Endothelial cell of umbilical vein (primary cell): Measurements from ENCODE around the gene ACTG1. TPM values are rescaled to one million over a fixed set of nuclear protein-coding genes. Genes with fewer than 3 reads are reported as not detected.
A peak's percentile ranks its signal among the peaks of the same experiment; 100 is the strongest.

ENCODE experiments used
- BruUV-seq: library from RNA; stranded (reverse); fragments of 400-500 nt; replicated peaks from 2 replicates; lab custom pipeline; 2021; lab: Mats Ljungman, UMichigan
- CTCF ChIA-PET: fragments of 300-600, 350-600 bp; sonication (Branson Sonifier 250); formaldehyde crosslinking; loops from one replicate; lab custom pipeline; 2021; ENCODE audit warnings: antibody characterized with exemption, inconsistent platforms; lab: Charles Lee
- POLR2A ChIA-PET: fragments of 300-600, 350-600 bp; sonication (Branson Sonifier 250); formaldehyde crosslinking; loops from one replicate; lab custom pipeline; 2021; ENCODE audit warnings: antibody characterized with exemption, inconsistent platforms; lab: Charles Lee
- DNase-seq: peaks from one replicate; pipeline ENCODE4 v3.0.0-alpha.2; 2011; ENCODE audit warnings: low read depth, low spot score
- FAIRE-seq: peaks from 2 replicates; lab custom pipeline; 2011; peaks lifted over from hg19 to GRCh38; lab: Jason Lieb, UNC
- H2AFZ ChIP-seq: 2 replicates; pipeline ENCODE4 v1.6.0; 2012; ENCODE audit warnings: low read depth, low read length, control low read depth, inconsistent platforms
- H3K27ac ChIP-seq: 2 replicates; pipeline ENCODE4 v1.5.1; 2011; ENCODE audit warnings: low read depth, mild to moderate bottlenecking, control low read depth, low read length, moderate library complexity; ENCODE audit not compliant: insufficient read depth
- H3K27me3 ChIP-seq, 2 experiments: 2 replicates each; pipeline versions ENCODE4 v1.6.0 to v1.6.1; 2011; ENCODE audit warnings: low read length in 2 of 2, mixed read lengths in 1 of 2; ENCODE audit not compliant: control insufficient read depth in 2 of 2, insufficient read depth in 2 of 2
- H3K36me3 ChIP-seq, 2 experiments: 2 replicates in 1 of 2; 3 replicates in 1 of 2; pipeline ENCODE4 v1.5.1; 2011; ENCODE audit warnings: low read length in 2 of 2, mild to moderate bottlenecking in 1 of 2, moderate library complexity in 1 of 2; ENCODE audit not compliant: control insufficient read depth in 2 of 2, insufficient read depth in 2 of 2; ENCODE audit errors: extremely low read depth in 1 of 2
- H3K4me1 ChIP-seq: 3 replicates; pipeline ENCODE4 v1.5.1; 2011; ENCODE audit warnings: mild to moderate bottlenecking, low read length; ENCODE audit not compliant: control insufficient read depth, insufficient read depth; ENCODE audit errors: extremely low read depth
- H3K4me2 ChIP-seq: 2 replicates; pipeline ENCODE4 v1.6.1; 2011; ENCODE audit warnings: low read length, control low read depth, mixed read lengths; ENCODE audit not compliant: insufficient read depth
- H3K4me3 ChIP-seq, 3 experiments: fragments of 200-600 bp in 1 of 3; sonication (generic), shearing (Covaris generic) in 1 of 3; replicated peaks in 1 of 3; 2 replicates each; pipeline ENCODE4 v1.5.1; 2011 to 2016; ENCODE audit warnings: control low read depth in 3 of 3, low read length in 3 of 3, mild to moderate bottlenecking in 2 of 3, inconsistent platforms in 1 of 3, low read depth in 1 of 3, moderate library complexity in 1 of 3; ENCODE audit not compliant: insufficient read depth in 1 of 3
- H3K79me2 ChIP-seq: 2 replicates; pipeline ENCODE4 v1.6.0; 2012; ENCODE audit warnings: low read length, inconsistent platforms; ENCODE audit not compliant: control insufficient read depth, insufficient read depth
- H3K9ac ChIP-seq: replicated peaks from 2 replicates; pipeline ENCODE3; 2011; ENCODE audit warnings: low read length, control low read depth; ENCODE audit not compliant: insufficient read depth; ENCODE audit errors: extremely low read depth
- H3K9me1 ChIP-seq: replicated peaks from 3 replicates; pipeline ENCODE4 v1.6.0; 2011; ENCODE audit warnings: mild to moderate bottlenecking, low read length; ENCODE audit not compliant: control insufficient read depth, insufficient read depth; ENCODE audit errors: extremely low read depth
- H3K9me3 ChIP-seq: replicated peaks from 2 replicates; pipeline ENCODE4 v1.5.1; 2012; ENCODE audit warnings: low read length, inconsistent platforms; ENCODE audit not compliant: control insufficient read depth, insufficient read depth
- H4K20me1 ChIP-seq: replicated peaks from 2 replicates; pipeline ENCODE3; 2011; ENCODE audit warnings: mild to moderate bottlenecking, low read length; ENCODE audit not compliant: control insufficient read depth, insufficient read depth; ENCODE audit errors: extremely low read depth
- EZH2 ChIP-seq: IDR thresholded peaks from 2 replicates; pipeline ENCODE4 v1.6.1; 2012; ENCODE audit warnings: borderline replicate concordance, low read depth, mild to moderate bottlenecking, moderate library complexity, low read length, inconsistent platforms; ENCODE audit not compliant: severe bottlenecking
- JUN ChIP-seq: IDR thresholded peaks from 2 replicates; pipeline ENCODE4 v1.6.1; 2011; ENCODE audit warnings: borderline replicate concordance, low read depth; ENCODE audit not compliant: insufficient read length, insufficient read depth
- MAX ChIP-seq: IDR thresholded peaks from 2 replicates; pipeline ENCODE4 v1.6.1; 2011; ENCODE audit not compliant: insufficient read depth, insufficient read length
- POLR2AphosphoS5 ChIP-seq: IDR thresholded peaks from 2 replicates; pipeline ENCODE4 v1.6.1; 2012; ENCODE audit warnings: low read depth, mild to moderate bottlenecking, control low read depth, low read length, moderate library complexity; ENCODE audit not compliant: insufficient read depth
- dilution Hi-C: fragments of 300-500 bp; cut with MboI; formaldehyde crosslinking; loops from one replicate; pipeline ENCODE4 v1.15.0; 2019; ENCODE audit warnings: low sequenced_read_pairs; ENCODE audit not compliant: extremely low pct_ligation_motif_present
- intact Hi-C: fragments of 100-400 bp; cut with micrococcal nuclease; formaldehyde crosslinking; loops from one replicate; pipeline ENCODE4 v1.10.0; 2022
- polyA plus RNA-seq, 4 experiments: library from polyadenylated mRNA; depleted of rRNA in 3 of 4; stranded (reverse) in 3 of 4; unstranded in 1 of 4; fragments of >200 nt; gene quantifications; 2 replicates each; pipeline versions ENCODE4 v1.2.1 to v1.2.3, GENCODE V29; 2011 to 2012; ENCODE audit warnings: missing spikeins in 1 of 4
- total RNA-seq: library from RNA; stranded (reverse); gene quantifications from 2 replicates; pipeline ENCODE4 v1.2.3, GENCODE V29; 2021

ACTG1 gene
- total and polyA plus RNA-seq, 2 donors (not counting 3 experiments of a cell fraction or from before 2014, with no cell fraction given) = 6,127 to 10,663 TPM

- Histone ChIP-seq H4K20me1 (no peaks in the 10 kb centered on the region), H3K9me1 (no peaks in the 10 kb centered on the region), H3K79me2 (no peaks in the 10 kb centered on the region), H3K4me1 (peaks cover 3% of the 10 kb centered on the region), H3K36me3 (peaks cover 0 to 13% of the 10 kb centered on the region in 2 experiments), H3K4me3 (no peak overlapping the region), H3K27me3 (peaks cover 5 to 18% of the 10 kb centered on the region in 2 experiments), H3K4me2 (no peak overlapping the region), H3K9me3 (no peaks in the 10 kb centered on the region), H3K27ac (no peak overlapping the region), H3K9ac (no peak overlapping the region), H2AFZ (no peak overlapping the region)
- no TSS peak for BruUV-seq
- intact Hi-C loops = no loop called here
- POLR2A ChIA-PET = no interaction called here
- TF ChIP-seq EZH2 (peak; percentile 98), JUN (no peak), POLR2AphosphoS5 (peak; percentile 34), MAX (no peak)
- no peak for DNase-seq
- no peak for FAIRE-seq
- CTCF ChIA-PET = interaction anchor here (0.9 to 2.5 kb wide), 9 partner anchors 10 to 284 kb away, joined by 3 to 11 read pairs (median 5); partner anchors contain the start of gene FAAP100
- dilution Hi-C loops = no loop called here
Observed at GRCh38 chr17:81536299-81537290, 24.0 kb upstream of the ACTG1 start.
